K562 (cell line): Measurements from ENCODE around the gene LMNB1. TPM values are rescaled to one million over a fixed set of nuclear protein-coding genes. Genes with fewer than 3 reads are reported as not detected.

Experiments
- CAMTA2 ChIP-seq: fragments of 250-450 bp; sonication (Bioruptor Pico); conservative IDR thresholded peaks from 2 replicates; pipeline ENCODE4 v1.5.1; 2022
- CCNT2 ChIP-seq: IDR thresholded peaks from 2 replicates; pipeline ENCODE4 v1.6.1; 2011; ENCODE audit warnings: borderline replicate concordance, low read depth, mild to moderate bottlenecking, moderate library complexity, mixed read lengths, low read length; ENCODE audit not compliant: insufficient read length; ENCODE audit errors: extremely low read depth
- ILK ChIP-seq: fragments of 450-650 bp; IDR thresholded peaks from 2 replicates; pipeline ENCODE4 v1.6.1; 2016; ENCODE audit warnings: missing genetic modification characterization, low read depth, mild to moderate bottlenecking, missing compliant biosample characterization, moderate library complexity, borderline replicate concordance
- RBM17 ChIP-seq: fragments of 200-400 bp; formaldehyde crosslinking; IDR thresholded peaks from 2 replicates; pipeline ENCODE4 v1.6.1; 2017; ENCODE audit warnings: low read depth, mild to moderate bottlenecking, low read length, borderline replicate concordance
- ZBTB1 ChIP-seq: sonication (generic); formaldehyde crosslinking; IDR thresholded peaks from 2 replicates; pipeline ENCODE4 v1.8.1; 2023; ENCODE audit warnings: missing genetic modification reagents, low read depth, mild to moderate bottlenecking, borderline replicate concordance
- ZNF239 ChIP-seq: fragments of 250-450 bp; sonication (Bioruptor Pico); IDR thresholded peaks from 2 replicates; pipeline ENCODE4 v1.4.0; 2020; ENCODE audit warnings: mild to moderate bottlenecking
- polyA plus RNA-seq, 8 experiments: library from polyadenylated mRNA; depleted of rRNA in 4 of 8; stranded (reverse) in 5 of 8; unstranded in 3 of 8; fragments of >200 nt; fragmentation: Nextera tagmentation in 2 of 8; fragmentation: Illumina TruSeq in 1 of 8; extraction: Ambion mirVana in 2 of 8; extraction: Trizol in 1 of 8; gene quantifications; 2 replicates each; pipeline versions ENCODE4 v1.2.1 to v1.2.3, GENCODE V29; 2011 to 2014; ENCODE audit warnings: inconsistent platforms in 1 of 8, missing spikeins in 1 of 8
- total RNA-seq, 7 experiments: library from RNA; depleted of rRNA in 6 of 7; stranded (reverse); fragments of >200 nt in 6 of 7; fragmentation: Illumina TruSeq in 2 of 7; extraction: Trizol in 2 of 7; gene quantifications; 2 replicates each; pipeline versions ENCODE4 v1.2.1 to v1.2.3, GENCODE V29; 2011 to 2021; ENCODE audit warnings: low replicate concordance in 1 of 7
- TF ChIP-seq, protein P1 (sequence below): sonication (generic); formaldehyde crosslinking; IDR thresholded peaks from 2 replicates; pipeline ENCODE4 v1.8.1; 2023; ENCODE audit warnings: mild to moderate bottlenecking, missing genetic modification reagents, moderate library complexity
- TF ChIP-seq, protein P2 (sequence below), 2 experiments: fragments of 450-650 bp; IDR thresholded peaks; 2 replicates each; pipeline ENCODE4 v1.6.1; 2016
- TF ChIP-seq, protein P3 (sequence below): sonication (generic); formaldehyde crosslinking; IDR thresholded peaks from 2 replicates; pipeline ENCODE4 v1.8.0; 2022; ENCODE audit warnings: missing genetic modification reagents, mild to moderate bottlenecking, borderline replicate concordance
- TF ChIP-seq, protein P4 (sequence below): sonication (generic); formaldehyde crosslinking; IDR thresholded peaks from 2 replicates; pipeline ENCODE4 v1.8.0; 2022; ENCODE audit warnings: mild to moderate bottlenecking, missing genetic modification reagents
- TF ChIP-seq, protein P5 (sequence below): IDR thresholded peaks from 2 replicates; pipeline ENCODE4 v1.6.1; 2012; ENCODE audit warnings: low read depth, low read length, improper control_type of control experiment, borderline replicate concordance
- TF ChIP-seq, protein P6 (sequence below), 2 experiments: fragments of 150-350 bp in 1 of 2; IDR thresholded peaks; 2 replicates each; pipeline ENCODE4 v1.6.1; 2012 to 2016; ENCODE audit warnings: low read depth in 2 of 2, low read length in 2 of 2, mild to moderate bottlenecking in 1 of 2, moderate library complexity in 1 of 2

Gene LMNB1
- total and polyA plus RNA-seq, 9 of the 15 experiments (the other 6 are each of a cell fraction or from before 2014, with no cell fraction given), result 2.8 to 190 (median 131) TPM

DNA sequence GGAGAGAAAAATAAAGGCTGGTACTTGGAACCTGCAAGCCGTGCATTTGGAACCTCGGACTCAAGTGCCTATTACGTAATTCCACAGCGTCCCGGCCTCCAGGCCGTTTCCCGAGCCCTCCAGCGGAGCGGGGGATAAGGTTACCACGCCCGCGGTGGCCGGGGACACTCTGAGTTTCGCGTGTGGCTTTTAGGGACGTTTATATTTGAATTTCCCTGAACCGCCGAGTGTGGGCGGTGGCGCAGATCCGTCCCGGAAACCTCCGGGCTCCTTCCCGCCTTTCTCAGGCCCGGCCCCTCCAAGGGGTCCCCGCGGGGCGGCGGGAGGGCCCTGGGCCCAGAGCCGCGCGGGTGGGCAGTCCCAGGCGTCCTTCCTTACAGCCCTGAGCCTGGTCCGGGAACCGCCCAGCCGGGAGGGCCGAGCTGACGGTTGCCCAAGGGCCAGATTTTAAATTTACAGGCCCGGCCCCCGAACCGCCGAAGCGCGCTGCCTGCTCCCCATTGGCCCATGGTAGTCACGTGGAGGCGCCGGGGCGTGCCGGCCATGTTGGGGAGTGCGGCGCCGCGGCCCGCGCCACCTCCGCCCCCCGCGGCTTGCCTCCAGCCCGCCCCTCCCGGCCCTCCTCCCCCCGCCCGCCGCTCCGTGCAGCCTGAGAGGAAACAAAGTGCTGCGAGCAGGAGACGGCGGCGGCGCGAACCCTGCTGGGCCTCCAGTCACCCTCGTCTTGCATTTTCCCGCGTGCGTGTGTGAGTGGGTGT, at the start of gene LMNB1 (continued):
- TF ChIP-seq, protein P1, sequence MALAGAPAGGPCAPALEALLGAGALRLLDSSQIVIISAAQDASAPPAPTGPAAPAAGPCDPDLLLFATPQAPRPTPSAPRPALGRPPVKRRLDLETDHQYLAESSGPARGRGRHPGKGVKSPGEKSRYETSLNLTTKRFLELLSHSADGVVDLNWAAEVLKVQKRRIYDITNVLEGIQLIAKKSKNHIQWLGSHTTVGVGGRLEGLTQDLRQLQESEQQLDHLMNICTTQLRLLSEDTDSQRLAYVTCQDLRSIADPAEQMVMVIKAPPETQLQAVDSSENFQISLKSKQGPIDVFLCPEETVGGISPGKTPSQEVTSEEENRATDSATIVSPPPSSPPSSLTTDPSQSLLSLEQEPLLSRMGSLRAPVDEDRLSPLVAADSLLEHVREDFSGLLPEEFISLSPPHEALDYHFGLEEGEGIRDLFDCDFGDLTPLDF (CRISPR knock-in tag), result peak; percentile 90
- TF ChIP-seq CCNT2 (peak; percentile 88), ILK (tag) (no peak), CAMTA2 (no peak), ZNF239 (CRISPR knock-in tag) (no peak), RBM17 (no peak), ZBTB1 (no peak)
- TF ChIP-seq, protein P2, sequence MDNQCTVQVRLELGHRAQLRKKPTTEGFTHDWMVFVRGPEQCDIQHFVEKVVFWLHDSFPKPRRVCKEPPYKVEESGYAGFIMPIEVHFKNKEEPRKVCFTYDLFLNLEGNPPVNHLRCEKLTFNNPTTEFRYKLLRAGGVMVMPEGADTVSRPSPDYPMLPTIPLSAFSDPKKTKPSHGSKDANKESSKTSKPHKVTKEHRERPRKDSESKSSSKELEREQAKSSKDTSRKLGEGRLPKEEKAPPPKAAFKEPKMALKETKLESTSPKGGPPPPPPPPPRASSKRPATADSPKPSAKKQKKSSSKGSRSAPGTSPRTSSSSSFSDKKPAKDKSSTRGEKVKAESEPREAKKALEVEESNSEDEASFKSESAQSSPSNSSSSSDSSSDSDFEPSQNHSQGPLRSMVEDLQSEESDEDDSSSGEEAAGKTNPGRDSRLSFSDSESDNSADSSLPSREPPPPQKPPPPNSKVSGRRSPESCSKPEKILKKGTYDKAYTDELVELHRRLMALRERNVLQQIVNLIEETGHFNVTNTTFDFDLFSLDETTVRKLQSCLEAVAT (IDR thresholded peaks at IDR 0.05), result no peak; a peak in 1 of 4 replicates
- TF ChIP-seq, protein P3, sequence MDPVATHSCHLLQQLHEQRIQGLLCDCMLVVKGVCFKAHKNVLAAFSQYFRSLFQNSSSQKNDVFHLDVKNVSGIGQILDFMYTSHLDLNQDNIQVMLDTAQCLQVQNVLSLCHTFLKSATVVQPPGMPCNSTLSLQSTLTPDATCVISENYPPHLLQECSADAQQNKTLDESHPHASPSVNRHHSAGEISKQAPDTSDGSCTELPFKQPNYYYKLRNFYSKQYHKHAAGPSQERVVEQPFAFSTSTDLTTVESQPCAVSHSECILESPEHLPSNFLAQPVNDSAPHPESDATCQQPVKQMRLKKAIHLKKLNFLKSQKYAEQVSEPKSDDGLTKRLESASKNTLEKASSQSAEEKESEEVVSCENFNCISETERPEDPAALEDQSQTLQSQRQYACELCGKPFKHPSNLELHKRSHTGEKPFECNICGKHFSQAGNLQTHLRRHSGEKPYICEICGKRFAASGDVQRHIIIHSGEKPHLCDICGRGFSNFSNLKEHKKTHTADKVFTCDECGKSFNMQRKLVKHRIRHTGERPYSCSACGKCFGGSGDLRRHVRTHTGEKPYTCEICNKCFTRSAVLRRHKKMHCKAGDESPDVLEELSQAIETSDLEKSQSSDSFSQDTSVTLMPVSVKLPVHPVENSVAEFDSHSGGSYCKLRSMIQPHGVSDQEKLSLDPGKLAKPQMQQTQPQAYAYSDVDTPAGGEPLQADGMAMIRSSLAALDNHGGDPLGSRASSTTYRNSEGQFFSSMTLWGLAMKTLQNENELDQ (CRISPR knock-in tag), result no peak
- TF ChIP-seq, protein P4, sequence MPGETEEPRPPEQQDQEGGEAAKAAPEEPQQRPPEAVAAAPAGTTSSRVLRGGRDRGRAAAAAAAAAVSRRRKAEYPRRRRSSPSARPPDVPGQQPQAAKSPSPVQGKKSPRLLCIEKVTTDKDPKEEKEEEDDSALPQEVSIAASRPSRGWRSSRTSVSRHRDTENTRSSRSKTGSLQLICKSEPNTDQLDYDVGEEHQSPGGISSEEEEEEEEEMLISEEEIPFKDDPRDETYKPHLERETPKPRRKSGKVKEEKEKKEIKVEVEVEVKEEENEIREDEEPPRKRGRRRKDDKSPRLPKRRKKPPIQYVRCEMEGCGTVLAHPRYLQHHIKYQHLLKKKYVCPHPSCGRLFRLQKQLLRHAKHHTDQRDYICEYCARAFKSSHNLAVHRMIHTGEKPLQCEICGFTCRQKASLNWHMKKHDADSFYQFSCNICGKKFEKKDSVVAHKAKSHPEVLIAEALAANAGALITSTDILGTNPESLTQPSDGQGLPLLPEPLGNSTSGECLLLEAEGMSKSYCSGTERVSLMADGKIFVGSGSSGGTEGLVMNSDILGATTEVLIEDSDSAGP (CRISPR knock-in tag), result no peak
- TF ChIP-seq, protein P5, sequence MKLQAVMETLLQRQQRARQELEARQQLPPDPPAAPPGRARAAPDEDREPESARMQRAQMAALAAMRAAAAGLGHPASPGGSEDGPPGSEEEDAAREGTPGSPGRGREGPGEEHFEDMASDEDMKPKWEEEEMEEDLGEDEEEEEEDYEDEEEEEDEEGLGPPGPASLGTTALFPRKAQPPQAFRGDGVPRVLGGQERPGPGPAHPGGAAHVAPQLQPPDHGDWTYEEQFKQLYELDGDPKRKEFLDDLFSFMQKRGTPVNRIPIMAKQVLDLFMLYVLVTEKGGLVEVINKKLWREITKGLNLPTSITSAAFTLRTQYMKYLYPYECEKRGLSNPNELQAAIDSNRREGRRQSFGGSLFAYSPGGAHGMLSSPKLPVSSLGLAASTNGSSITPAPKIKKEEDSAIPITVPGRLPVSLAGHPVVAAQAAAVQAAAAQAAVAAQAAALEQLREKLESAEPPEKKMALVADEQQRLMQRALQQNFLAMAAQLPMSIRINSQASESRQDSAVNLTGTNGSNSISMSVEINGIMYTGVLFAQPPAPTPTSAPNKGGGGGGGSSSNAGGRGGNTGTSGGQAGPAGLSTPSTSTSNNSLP, result no peak
- TF ChIP-seq, protein P6, sequence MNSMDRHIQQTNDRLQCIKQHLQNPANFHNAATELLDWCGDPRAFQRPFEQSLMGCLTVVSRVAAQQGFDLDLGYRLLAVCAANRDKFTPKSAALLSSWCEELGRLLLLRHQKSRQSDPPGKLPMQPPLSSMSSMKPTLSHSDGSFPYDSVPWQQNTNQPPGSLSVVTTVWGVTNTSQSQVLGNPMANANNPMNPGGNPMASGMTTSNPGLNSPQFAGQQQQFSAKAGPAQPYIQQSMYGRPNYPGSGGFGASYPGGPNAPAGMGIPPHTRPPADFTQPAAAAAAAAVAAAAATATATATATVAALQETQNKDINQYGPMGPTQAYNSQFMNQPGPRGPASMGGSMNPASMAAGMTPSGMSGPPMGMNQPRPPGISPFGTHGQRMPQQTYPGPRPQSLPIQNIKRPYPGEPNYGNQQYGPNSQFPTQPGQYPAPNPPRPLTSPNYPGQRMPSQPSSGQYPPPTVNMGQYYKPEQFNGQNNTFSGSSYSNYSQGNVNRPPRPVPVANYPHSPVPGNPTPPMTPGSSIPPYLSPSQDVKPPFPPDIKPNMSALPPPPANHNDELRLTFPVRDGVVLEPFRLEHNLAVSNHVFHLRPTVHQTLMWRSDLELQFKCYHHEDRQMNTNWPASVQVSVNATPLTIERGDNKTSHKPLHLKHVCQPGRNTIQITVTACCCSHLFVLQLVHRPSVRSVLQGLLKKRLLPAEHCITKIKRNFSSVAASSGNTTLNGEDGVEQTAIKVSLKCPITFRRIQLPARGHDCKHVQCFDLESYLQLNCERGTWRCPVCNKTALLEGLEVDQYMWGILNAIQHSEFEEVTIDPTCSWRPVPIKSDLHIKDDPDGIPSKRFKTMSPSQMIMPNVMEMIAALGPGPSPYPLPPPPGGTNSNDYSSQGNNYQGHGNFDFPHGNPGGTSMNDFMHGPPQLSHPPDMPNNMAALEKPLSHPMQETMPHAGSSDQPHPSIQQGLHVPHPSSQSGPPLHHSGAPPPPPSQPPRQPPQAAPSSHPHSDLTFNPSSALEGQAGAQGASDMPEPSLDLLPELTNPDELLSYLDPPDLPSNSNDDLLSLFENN (IDR thresholded peaks at IDR 0.05; ENCODE audit: low read depth in 2 of 2, low read length in 2 of 2), result no peak; a peak in 1 of 4 replicates
